PC-3 (cell line): ENCODE measurements around the gene SMIM38. TPM values are rescaled to one million over a fixed set of nuclear protein-coding genes. Genes with fewer than 3 reads are reported as not detected.

Source experiments
- ATAC-seq: fragments of 200-7000 bp; cut with Tn5 transposase; 2 replicates; pipeline ENCODE4 v1.9.1; 2020; ENCODE audit warnings: mild to moderate bottlenecking, moderate library complexity
- BruUV-seq: library from RNA; stranded (reverse); fragments of 400-500 nt; replicated peaks from 2 replicates; lab custom pipeline; 2021; lab: Mats Ljungman, UMichigan
- CTCF ChIA-PET: fragments of 300-600 bp; sonication (Branson Sonifier 250); formaldehyde crosslinking; loops from one replicate; lab custom pipeline; 2022; ENCODE audit warnings: antibody characterized with exemption; lab: Charles Lee
- POLR2A ChIA-PET: fragments of 300-600 bp; sonication (Branson Sonifier 250); formaldehyde crosslinking; loops from one replicate; lab custom pipeline; 2022; ENCODE audit warnings: antibody characterized with exemption; ENCODE audit not compliant: unreplicated experiment; lab: Charles Lee
- DNase-seq: peaks from one replicate; pipeline ENCODE4 v3.0.0-alpha.2; 2015
- H2AFZ ChIP-seq: fragments of 300-600 bp; sonication (generic); 2 replicates; pipeline ENCODE4 v1.6.0; 2016; ENCODE audit warnings: antibody characterized with exemption, low read length
- H3F3A ChIP-seq: fragments of 300-600 bp; sonication (generic); one replicate; pipeline ENCODE4 v1.6.0; 2017; ENCODE audit warnings: antibody characterized with exemption, low read length, control low read depth, mild to moderate bottlenecking; ENCODE audit not compliant: unreplicated experiment
- H3K27ac ChIP-seq: fragments of 300-600 bp; sonication (generic); 2 replicates; pipeline ENCODE4 v1.5.1; 2016; ENCODE audit warnings: mild to moderate bottlenecking, low read length
- H3K27me3 ChIP-seq: fragments of 300-600 bp; sonication (generic); 2 replicates; pipeline ENCODE4 v1.6.1; 2016; ENCODE audit warnings: low read length, mixed read lengths
- H3K36me3 ChIP-seq: fragments of 300-600 bp; sonication (generic); 2 replicates; pipeline ENCODE4 v1.6.1; 2016; ENCODE audit warnings: low read depth, mixed run types, low read length, mixed read lengths
- H3K4me1 ChIP-seq: fragments of 300-600 bp; sonication (generic); 2 replicates; pipeline ENCODE4 v1.5.1; 2016; ENCODE audit warnings: low read length; ENCODE audit not compliant: insufficient read depth
- H3K4me2 ChIP-seq: fragments of 300-600 bp; sonication (generic); 2 replicates; pipeline ENCODE4 v1.6.0; 2016; ENCODE audit warnings: low read length
- H3K4me3 ChIP-seq: fragments of 300-600 bp; sonication (generic); 2 replicates; pipeline ENCODE4 v1.5.1; 2016; ENCODE audit warnings: mild to moderate bottlenecking, low read length, mixed read lengths
- H3K79me2 ChIP-seq: fragments of 300-600 bp; sonication (generic); 2 replicates; pipeline ENCODE4 v1.6.1; 2017; ENCODE audit warnings: low read length, mixed read lengths
- H3K9ac ChIP-seq: fragments of 300-600 bp; sonication (generic); 2 replicates; pipeline ENCODE4 v1.6.0; 2016; ENCODE audit warnings: mild to moderate bottlenecking, low read length
- H3K9me2 ChIP-seq: fragments of 300-600 bp; sonication (generic); replicated peaks from 2 replicates; pipeline ENCODE4 v1.6.1; 2016; ENCODE audit warnings: mixed run types, low read length, mixed read lengths
- H3K9me3 ChIP-seq: fragments of 300-600 bp; sonication (generic); 2 replicates; pipeline ENCODE4 v1.6.1; 2016; ENCODE audit warnings: low read length, mixed read lengths
- H4K20me1 ChIP-seq: fragments of 300-600 bp; sonication (generic); 2 replicates; pipeline ENCODE4 v1.6.1; 2016; ENCODE audit warnings: low read length, mixed read lengths
- CTCF ChIP-seq: fragments of 300-600 bp; sonication (generic); conservative IDR thresholded peaks from 2 replicates; pipeline ENCODE4 v1.5.1; 2017; ENCODE audit warnings: antibody characterized with exemption, low read depth, mild to moderate bottlenecking, low read length
- EZH2 ChIP-seq: fragments of 300-600 bp; sonication (generic); IDR thresholded peaks from one replicate; pipeline ENCODE4 v1.6.1; 2017; ENCODE audit warnings: antibody characterized with exemption, mild to moderate bottlenecking, low read length; ENCODE audit not compliant: unreplicated experiment
- EZH2phosphoT487 ChIP-seq: fragments of 300-600 bp; sonication (generic); IDR thresholded peaks from 2 replicates; pipeline ENCODE4 v1.6.1; 2018; ENCODE audit warnings: mild to moderate bottlenecking, antibody characterized with exemption, low read length, borderline replicate concordance
- intact Hi-C: fragments of 100-400 bp; cut with micrococcal nuclease; formaldehyde crosslinking; loops from 2 replicates; pipeline ENCODE4 v1.9.0; 2023
- total RNA-seq: library from RNA; depleted of rRNA; stranded (reverse); fragments of >200 nt; gene quantifications from 2 replicates; pipeline ENCODE4 v1.2.3, GENCODE V29; 2014

Gene SMIM38
- total RNA-seq, 1 experiment from 2014 or later, result 0.04 TPM

- H4K20me1 ChIP-seq, result no peaks in the 10 kb centered on the region
- H2AFZ ChIP-seq, result no peak overlapping the region
- intact Hi-C loops, result no loop called here
These were observed 20.8 kb upstream of the SMIM38 start for GRCh38 chr11:69134957-69135356.

GRCh38 chr11:69135420-69136363 is 20.0 kb upstream of the SMIM38 start:
- Histone ChIP-seq H3K4me1 (peaks cover 25% of the 10 kb centered on the region), H3K36me3 (no peaks in the 10 kb centered on the region), H2AFZ (no peak overlapping the region), H3K9me2 (no peaks in the 10 kb centered on the region), H3K4me3 (no peak overlapping the region), H3K27ac (no peak overlapping the region), H3K9ac (no peak overlapping the region), H3K79me2 (no peaks in the 10 kb centered on the region), H3K9me3 (no peaks in the 10 kb centered on the region), H3F3A (no peaks in the 10 kb centered on the region), H3K27me3 (no peaks in the 10 kb centered on the region), H3K4me2 (no peak overlapping the region), H4K20me1 (no peaks in the 10 kb centered on the region)
- ATAC-seq, result no peak
- intact Hi-C loops, result no loop called here
- ChIA-PET CTCF (no interaction called here), POLR2A (no interaction called here)
- TF ChIP-seq EZH2phosphoT487 (no peak), EZH2 (no peak), CTCF (no peak)
- BruUV-seq, result no TSS peak
- no peak for DNase-seq

More at GRCh38 chr11:69134957-69135356, 20.8 kb upstream of the SMIM38 start:
- no peaks in the 10 kb centered on the region for H3K9me3 ChIP-seq
- no peak for TF ChIP-seq EZH2
- no peak for TF ChIP-seq CTCF
- TF ChIP-seq EZH2phosphoT487, result no peak
- no peaks in the 10 kb centered on the region for H3F3A ChIP-seq
- H3K4me2 ChIP-seq, result no peak overlapping the region
- ChIA-PET POLR2A (no interaction called here), CTCF (no interaction called here)
- DNase-seq, result no peak
- ATAC-seq, result no peak
- no peaks in the 10 kb centered on the region for H3K9me2 ChIP-seq
- H3K27ac ChIP-seq, result no peak overlapping the region
- H3K4me1 ChIP-seq, result peaks cover 28% of the 10 kb centered on the region
- H3K27me3 ChIP-seq, result no peaks in the 10 kb centered on the region
- BruUV-seq, result no TSS peak
- H3K4me3 ChIP-seq, result no peak overlapping the region
- no peaks in the 10 kb centered on the region for H3K79me2 ChIP-seq
- H3K9ac ChIP-seq, result no peak overlapping the region
- H3K36me3 ChIP-seq, result no peaks in the 10 kb centered on the region

GRCh38 chr11:69136471-69136870 is 19.3 kb upstream of the SMIM38 start:
- no peak for DNase-seq
- no TSS peak for BruUV-seq
- no peak overlapping the region for H3K27ac ChIP-seq

More at GRCh38 chr11:69136471-69136870, 19.3 kb upstream of the SMIM38 start:
- no peaks in the 10 kb centered on the region for H4K20me1 ChIP-seq
- no peaks in the 10 kb centered on the region for H3K36me3 ChIP-seq
- H3F3A ChIP-seq, result no peaks in the 10 kb centered on the region
- H3K9me2 ChIP-seq, result no peaks in the 10 kb centered on the region
- no peaks in the 10 kb centered on the region for H3K9me3 ChIP-seq
- POLR2A ChIA-PET, result no interaction called here
- no peak overlapping the region for H3K4me2 ChIP-seq
- CTCF ChIA-PET, result no interaction called here
- H3K4me1 ChIP-seq, result peaks cover 18% of the 10 kb centered on the region
- H3K27me3 ChIP-seq, result no peaks in the 10 kb centered on the region
- H3K9ac ChIP-seq, result no peak overlapping the region
- H2AFZ ChIP-seq, result no peak overlapping the region
- no peaks in the 10 kb centered on the region for H3K79me2 ChIP-seq
- intact Hi-C loops, result no loop called here
- TF ChIP-seq EZH2, result no peak
- no peak for TF ChIP-seq CTCF
- no peak for TF ChIP-seq EZH2phosphoT487
- no peak overlapping the region for H3K4me3 ChIP-seq
- no peak for ATAC-seq
